ENCODE measurements around the gene TMCC1.
"Not testable (repeated sequence)": the region's sequence is repeated elsewhere in the genome, so short reads cannot be mapped to it uniquely, and the experiment has no call there.

TMCC1 gene

GRCh38 chr3:129897026-129897425 lies 3.5 kb upstream of the TMCC1 start:
- H3K27ac ChIP-seq = no peak overlapping the region

GRCh38 chr3:129892857-129893580 lies 492 bp downstream of the TMCC1 start:
- peak overlapping the region; percentile 77 to 98 (median 93) for H3K4me3 ChIP-seq
- peak overlapping the region; percentile 72 to 98 (median 95) for H3K27ac ChIP-seq

More at GRCh38 chr3:129897026-129897425, 3.5 kb upstream of the TMCC1 start:
- H3K4me3 ChIP-seq = no peak overlapping the region

DNA sequence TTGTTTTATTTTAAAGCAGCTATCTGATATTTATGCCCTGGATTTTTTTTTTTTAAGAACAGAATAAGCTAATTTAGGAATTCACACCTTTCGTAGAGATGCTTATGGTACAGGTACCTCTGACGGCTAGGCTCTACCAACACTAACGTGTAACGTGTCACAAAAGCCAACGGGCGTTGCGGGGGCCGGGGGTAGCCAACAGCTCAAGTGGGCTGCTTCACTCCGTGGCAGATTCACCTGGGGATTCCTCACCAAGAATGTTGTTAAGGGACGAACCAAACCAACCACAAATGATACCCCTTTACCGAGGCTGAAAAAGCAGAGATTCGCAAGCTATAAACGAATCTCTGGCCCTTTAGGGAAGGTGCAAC lies 1.0 kb downstream of the TMCC1 start:
- H3K4me3 ChIP-seq = peak overlapping the region; percentile 77 to 98 (median 93)
- peak overlapping the region in 20 of 21 experiments; percentile 81 to 98 (median 95) for H3K27ac ChIP-seq

- Histone ChIP-seq H3K4me3 (no peak overlapping the region), H3K27ac (peak overlapping the region in 5 of 21 experiments; percentile 6 to 69 (median 19))
Measured at GRCh38 chr3:129890891-129891290, 2.6 kb downstream of the TMCC1 start.

DNA sequence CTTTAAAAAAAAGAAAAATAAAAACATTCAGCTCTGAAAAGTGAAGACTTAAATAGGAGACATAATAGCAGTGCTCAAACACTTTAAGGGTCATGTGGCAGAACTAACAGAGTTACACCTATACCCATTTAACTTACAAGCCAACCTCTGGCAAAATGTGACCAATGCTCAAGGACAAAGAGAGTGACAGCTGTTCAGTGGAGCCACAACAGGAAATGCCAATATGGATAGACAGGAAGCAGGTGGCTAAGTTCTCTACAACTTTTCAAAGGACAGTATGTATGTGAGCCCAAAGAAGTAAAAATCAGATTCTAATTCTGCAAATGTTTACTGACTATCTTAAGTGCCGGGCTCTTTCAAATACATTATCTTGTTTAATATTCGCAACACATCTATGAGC lies 3.4 kb downstream of the TMCC1 start:
- no peak overlapping the region for H3K4me3 ChIP-seq
- peak overlapping the region in 4 of 21 experiments; percentile 12 to 69 (median 36) for H3K27ac ChIP-seq

- Histone ChIP-seq H3K4me3 (no peak overlapping the region), H3K27ac (no peak overlapping the region)
Measured at GRCh38 chr3:129888771-129889170, 4.7 kb downstream of the TMCC1 start.

GRCh38 chr3:129881261-129881660 lies 12.2 kb downstream of the TMCC1 start:
- no peak overlapping the region for H3K27ac ChIP-seq
- H3K4me3 ChIP-seq = no peak overlapping the region

- H3K4me3 ChIP-seq = no peak overlapping the region
- peak overlapping the region in 1 of 21 experiments; percentile 2 for H3K27ac ChIP-seq
Measured at GRCh38 chr3:129878355-129878754, 15.2 kb downstream of the TMCC1 start.

GRCh38 chr3:129874479-129874878 lies 19.0 kb downstream of the TMCC1 start:
- not testable (repeated sequence) for H3K4me3 ChIP-seq

GRCh38 chr3:129868912-129869311 lies 24.6 kb downstream of the TMCC1 start:
- Histone ChIP-seq H3K27ac (no peak overlapping the region), H3K4me3 (no peak overlapping the region)

More at GRCh38 chr3:129874479-129874878, 19.0 kb downstream of the TMCC1 start:
- peak overlapping the region in 1 of 21 experiments; percentile 7 for H3K27ac ChIP-seq

DNA sequence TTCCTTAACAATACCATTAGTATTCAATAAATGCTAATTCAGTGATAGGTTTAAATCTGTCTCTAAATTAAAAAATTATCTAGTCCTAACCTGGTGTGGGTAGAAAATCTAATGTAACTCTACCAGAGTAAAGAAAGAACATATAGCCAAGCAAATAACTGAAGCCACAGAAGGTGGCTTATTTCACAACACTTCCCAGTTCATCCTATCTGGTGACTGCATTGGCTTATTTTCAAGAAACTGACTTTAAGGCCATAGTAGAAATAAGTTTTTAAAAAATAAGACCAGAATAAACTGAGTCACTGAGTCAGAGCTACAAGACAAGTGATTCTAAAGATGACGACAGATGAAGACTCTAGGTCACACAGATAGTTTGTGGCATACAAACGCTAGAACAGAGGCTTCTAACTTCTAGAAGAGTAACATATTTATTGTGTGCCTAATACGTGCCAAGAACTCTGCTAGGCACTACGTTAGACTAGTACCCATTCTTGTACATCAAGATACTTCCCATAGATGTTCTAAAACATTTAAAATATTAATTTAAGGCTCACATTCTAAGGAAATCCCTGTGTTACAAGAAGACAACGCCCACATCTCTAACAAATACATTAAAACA lies 25.9 kb downstream of the TMCC1 start:
- Histone ChIP-seq H3K27ac (no peak overlapping the region), H3K4me3 (no peak overlapping the region)

- Histone ChIP-seq H3K27ac (no peak overlapping the region), H3K4me3 (no peak overlapping the region)
Measured at GRCh38 chr3:129865806-129866205, 27.7 kb downstream of the TMCC1 start.

- Histone ChIP-seq H3K4me3 (no peak overlapping the region), H3K27ac (no peak overlapping the region)
Measured at GRCh38 chr3:129864519-129864918, 29.0 kb downstream of the TMCC1 start.

- H3K27ac ChIP-seq = no peak overlapping the region
- H3K4me3 ChIP-seq = no peak overlapping the region
Measured at GRCh38 chr3:129859272-129859671, 34.2 kb downstream of the TMCC1 start.

- no peak overlapping the region for H3K4me3 ChIP-seq
- H3K27ac ChIP-seq = no peak overlapping the region
Measured at GRCh38 chr3:129857899-129858298, 35.6 kb downstream of the TMCC1 start.

DNA sequence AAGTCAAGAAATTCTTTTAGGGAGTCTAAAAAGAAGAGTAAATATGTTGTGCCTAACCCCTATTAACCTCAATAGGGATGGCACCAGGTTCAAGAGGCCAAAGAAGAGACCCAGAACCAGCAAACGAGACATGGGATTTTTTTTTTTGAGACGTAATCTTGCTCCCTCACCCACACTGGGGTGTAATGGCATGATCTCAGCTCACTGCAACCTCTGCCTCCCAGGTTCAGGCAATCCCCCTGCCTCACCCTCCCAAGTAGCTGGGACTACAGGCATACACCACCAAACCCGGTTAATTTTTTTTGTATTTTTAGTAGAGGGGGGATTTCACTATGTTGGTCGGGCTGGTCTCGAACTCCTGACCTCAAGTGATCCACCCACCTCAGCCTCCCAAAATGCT lies 36.7 kb downstream of the TMCC1 start:
- H3K27ac ChIP-seq = peak overlapping the region in 2 of 21 experiments; percentile 26 to 29

DNA sequence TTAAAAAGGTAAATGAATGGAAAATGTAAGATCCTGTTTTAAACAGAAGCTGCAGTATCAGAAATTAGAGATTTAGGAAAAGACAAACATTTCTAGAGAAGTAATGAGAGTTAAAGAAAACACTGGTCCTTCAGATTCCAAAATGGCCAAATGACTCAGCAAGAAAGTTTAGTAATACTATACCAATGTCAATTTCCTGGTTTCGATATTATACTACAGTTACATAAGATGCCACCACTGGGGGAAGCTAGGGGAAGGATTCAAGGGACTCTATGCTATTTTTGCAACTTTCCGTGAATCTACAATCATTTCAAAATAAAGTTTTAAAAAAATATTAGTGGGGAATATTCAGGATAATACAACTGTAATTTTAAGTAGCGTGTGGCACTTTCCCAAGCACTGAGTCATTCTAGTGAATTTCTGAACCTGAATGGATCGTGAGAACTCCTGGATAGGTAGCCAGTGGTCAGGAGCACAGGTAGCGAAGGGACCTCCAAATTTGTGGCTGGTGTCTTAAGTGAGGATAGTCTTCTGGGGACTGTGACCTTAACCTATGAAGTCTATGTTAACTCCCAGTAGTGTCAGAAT lies 37.6 kb downstream of the TMCC1 start:
- no peak overlapping the region for H3K4me3 ChIP-seq
- H3K27ac ChIP-seq = peak overlapping the region in 12 of 21 experiments; percentile 2 to 70 (median 32)

More for the DNA sequence above, 36.7 kb downstream of the TMCC1 start:
- not testable (repeated sequence) for H3K4me3 ChIP-seq

- Histone ChIP-seq H3K4me3 (no peak overlapping the region), H3K27ac (peak overlapping the region in 10 of 21 experiments; percentile 9 to 70 (median 28))
Measured at GRCh38 chr3:129855170-129855831, 38.2 kb downstream of the TMCC1 start.

DNA sequence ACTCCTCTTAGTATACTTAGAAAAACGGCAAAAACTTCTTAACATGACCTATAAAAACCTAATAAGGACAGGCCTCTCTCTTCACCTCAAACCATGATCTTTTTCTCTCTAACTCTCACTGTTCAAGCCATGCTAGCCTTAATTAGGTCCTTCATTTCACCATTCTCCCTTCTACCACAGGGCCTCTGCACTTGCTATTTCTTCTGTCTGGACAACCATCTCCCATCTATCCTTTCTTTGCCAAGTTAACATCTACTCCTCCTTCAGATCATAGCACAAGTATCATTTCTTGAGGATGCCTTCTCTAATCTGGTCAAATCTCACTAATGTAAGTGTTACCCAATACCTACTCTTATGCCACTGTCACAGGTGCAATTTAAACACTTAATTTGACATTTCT lies 39.1 kb downstream of the TMCC1 start:
- Histone ChIP-seq H3K27ac (peak overlapping the region in 3 of 21 experiments; percentile 33 to 70 (median 62)), H3K4me3 (no peak overlapping the region)

GRCh38 chr3:129845956-129846355 lies 47.6 kb downstream of the TMCC1 start:
- no peak overlapping the region for H3K4me3 ChIP-seq

More at GRCh38 chr3:129845956-129846355, 47.6 kb downstream of the TMCC1 start:
- no peak overlapping the region for H3K27ac ChIP-seq
